ENCODE data around the gene PARP2. TPM values are rescaled to one million over a fixed set of nuclear protein-coding genes. Genes with fewer than 3 reads are reported as not detected.
"Not testable (repeated sequence)": the region's sequence is repeated elsewhere in the genome, so short reads cannot be mapped to it uniquely, and the experiment has no call there.

The PARP2 gene
- polyA plus RNA-seq, 4 donors: 45.2 to 63.2 (median 55.0) TPM

GRCh38 chr14:20345366-20345765 is 1.9 kb downstream of the PARP2 start:
- DNase-seq (ENCODE audit: low read depth in 4 of 4, low spot score in 3 of 4): no peak

- DNase-seq (ENCODE audit: low read depth in 4 of 4, low spot score in 3 of 4): no peak
Observed at GRCh38 chr14:20346713-20347112, 3.3 kb downstream of the PARP2 start.

- DNase-seq (ENCODE audit: low read depth in 4 of 4, low spot score in 3 of 4): no peak
Observed at GRCh38 chr14:20347747-20348146, 4.3 kb downstream of the PARP2 start.

GRCh38 chr14:20350282-20350681 is 6.8 kb downstream of the PARP2 start:
- DNase-seq (ENCODE audit: low read depth in 4 of 4, low spot score in 3 of 4): no peak

- DNase-seq (ENCODE audit: low read depth in 4 of 4, low spot score in 3 of 4): no peak
Observed at GRCh38 chr14:20350860-20351259, 7.4 kb downstream of the PARP2 start.

GRCh38 chr14:20356422-20356821 is 13.0 kb downstream of the PARP2 start:
- no peak for DNase-seq (ENCODE audit: low read depth in 4 of 4, low spot score in 3 of 4)

GRCh38 chr14:20358474-20358873 is 15.0 kb downstream of the PARP2 start:
- not testable (repeated sequence) for DNase-seq (ENCODE audit: low read depth in 4 of 4, low spot score in 3 of 4)

- no peak for DNase-seq (ENCODE audit: low read depth in 4 of 4, low spot score in 3 of 4)
Observed at GRCh38 chr14:20365928-20366327, 22.5 kb downstream of the PARP2 start.

GRCh38 chr14:20372796-20373195 is 29.4 kb downstream of the PARP2 start:
- DNase-seq (ENCODE audit: low read depth in 4 of 4, low spot score in 3 of 4): no peak

GRCh38 chr14:20375471-20375870 is 32.0 kb downstream of the PARP2 start:
- no peak for DNase-seq (ENCODE audit: low read depth in 4 of 4, low spot score in 3 of 4)

- DNase-seq (ENCODE audit: low read depth in 4 of 4, low spot score in 3 of 4): peak in 1 of 4 donors; percentile 5
Observed at GRCh38 chr14:20376071-20376588, 32.7 kb downstream of the PARP2 start.

GRCh38 chr14:20377171-20377570 is 33.7 kb downstream of the PARP2 start:
- no peak for DNase-seq (ENCODE audit: low read depth in 4 of 4, low spot score in 3 of 4)

- DNase-seq (ENCODE audit: low read depth in 4 of 4, low spot score in 3 of 4): no peak
Observed at GRCh38 chr14:20379743-20380142, 36.3 kb downstream of the PARP2 start.

- no peak for DNase-seq (ENCODE audit: low read depth in 4 of 4, low spot score in 3 of 4)
Observed at GRCh38 chr14:20380681-20381080, 37.2 kb downstream of the PARP2 start.

GRCh38 chr14:20381341-20381740 is 37.9 kb downstream of the PARP2 start:
- DNase-seq (ENCODE audit: low read depth in 4 of 4, low spot score in 3 of 4): no peak

GRCh38 chr14:20382526-20382925 is 39.1 kb downstream of the PARP2 start:
- DNase-seq (ENCODE audit: low read depth in 4 of 4, low spot score in 3 of 4): no peak

GRCh38 chr14:20383032-20383431 is 39.6 kb downstream of the PARP2 start:
- no peak for DNase-seq (ENCODE audit: low read depth in 4 of 4, low spot score in 3 of 4)

GRCh38 chr14:20383636-20384035 is 40.2 kb downstream of the PARP2 start:
- DNase-seq (ENCODE audit: low read depth in 4 of 4, low spot score in 3 of 4): no peak

- no peak for DNase-seq (ENCODE audit: low read depth in 4 of 4, low spot score in 3 of 4)
Observed at GRCh38 chr14:20384321-20384720, 40.9 kb downstream of the PARP2 start.

- DNase-seq (ENCODE audit: low read depth in 4 of 4, low spot score in 3 of 4): no peak
Observed at GRCh38 chr14:20384886-20385285, 41.5 kb downstream of the PARP2 start.

GRCh38 chr14:20386276-20386855 is 42.9 kb downstream of the PARP2 start:
- no peak for DNase-seq (ENCODE audit: low read depth in 4 of 4, low spot score in 3 of 4)

GRCh38 chr14:20387576-20387975 is 44.1 kb downstream of the PARP2 start:
- no peak for DNase-seq (ENCODE audit: low read depth in 4 of 4, low spot score in 3 of 4)

- DNase-seq (ENCODE audit: low read depth in 4 of 4, low spot score in 3 of 4): no peak
Observed at GRCh38 chr14:20388159-20388558, 44.7 kb downstream of the PARP2 start.

Data from right renal pelvis (tissue), 4 donors.